ENCODE data around the gene TAF4.

GRCh38 chr20:61956396-61957342, 109.0 kb downstream of the TAF4 start:
- no peak for TF ChIP-seq POLR2A (IDR thresholded peaks at IDR 0.05; ENCODE audit: low read depth, low read length)
- no peak for TF ChIP-seq POLR2AphosphoS5 (IDR thresholded peaks at IDR 0.05; ENCODE audit: low read depth, low read length)

Data from GM12892 (cell line).